ENCODE results near the gene RARB.

The RARB gene

DNA sequence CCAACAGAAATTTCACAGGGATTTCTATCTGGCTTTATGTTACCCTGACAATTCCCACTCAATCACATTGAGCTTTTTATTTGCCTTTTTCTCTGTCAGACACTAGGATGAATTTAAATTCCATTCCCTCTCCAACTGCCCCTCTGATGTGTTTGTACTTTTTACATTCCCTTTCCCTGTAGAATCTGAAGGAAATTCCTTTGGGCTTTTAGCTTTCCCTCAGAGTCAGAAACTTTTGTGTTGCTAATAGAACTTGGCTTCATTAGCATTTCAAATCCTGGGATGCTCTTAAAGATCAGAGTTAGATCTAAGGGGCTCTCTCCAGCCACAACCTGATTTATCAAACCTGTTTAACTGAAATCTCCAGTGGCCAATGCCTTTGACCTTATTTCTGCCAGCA, 7.9 kb upstream of the RARB start:
- no peak overlapping the region for H3K4me3 ChIP-seq (ENCODE audit: low read depth, low read length)
- TF ChIP-seq, protein P1, sequence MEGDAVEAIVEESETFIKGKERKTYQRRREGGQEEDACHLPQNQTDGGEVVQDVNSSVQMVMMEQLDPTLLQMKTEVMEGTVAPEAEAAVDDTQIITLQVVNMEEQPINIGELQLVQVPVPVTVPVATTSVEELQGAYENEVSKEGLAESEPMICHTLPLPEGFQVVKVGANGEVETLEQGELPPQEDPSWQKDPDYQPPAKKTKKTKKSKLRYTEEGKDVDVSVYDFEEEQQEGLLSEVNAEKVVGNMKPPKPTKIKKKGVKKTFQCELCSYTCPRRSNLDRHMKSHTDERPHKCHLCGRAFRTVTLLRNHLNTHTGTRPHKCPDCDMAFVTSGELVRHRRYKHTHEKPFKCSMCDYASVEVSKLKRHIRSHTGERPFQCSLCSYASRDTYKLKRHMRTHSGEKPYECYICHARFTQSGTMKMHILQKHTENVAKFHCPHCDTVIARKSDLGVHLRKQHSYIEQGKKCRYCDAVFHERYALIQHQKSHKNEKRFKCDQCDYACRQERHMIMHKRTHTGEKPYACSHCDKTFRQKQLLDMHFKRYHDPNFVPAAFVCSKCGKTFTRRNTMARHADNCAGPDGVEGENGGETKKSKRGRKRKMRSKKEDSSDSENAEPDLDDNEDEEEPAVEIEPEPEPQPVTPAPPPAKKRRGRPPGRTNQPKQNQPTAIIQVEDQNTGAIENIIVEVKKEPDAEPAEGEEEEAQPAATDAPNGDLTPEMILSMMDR (IDR thresholded peaks at IDR 0.05; ENCODE audit: borderline replicate concordance, insufficient read depth, low read depth, low read length) = no peak

DNA sequence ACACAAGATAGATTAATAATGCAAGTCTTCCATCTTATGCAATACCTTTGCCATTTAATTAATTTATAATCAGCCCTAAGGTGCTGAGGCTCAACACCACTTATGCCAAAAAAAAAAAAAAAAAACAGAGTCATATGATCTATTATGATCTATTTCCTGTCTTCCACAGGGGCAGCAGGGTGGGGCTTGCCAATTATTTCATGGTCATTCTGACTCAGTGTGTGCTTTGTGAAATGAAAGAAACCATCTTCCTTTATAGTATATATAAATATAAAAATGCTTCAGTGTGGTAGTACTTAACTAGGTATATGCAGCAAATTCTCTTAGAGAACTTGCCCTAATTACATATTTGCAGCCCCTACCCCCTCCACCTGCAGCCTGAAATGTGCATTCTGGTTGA, 7.2 kb upstream of the RARB start:
- TF ChIP-seq, protein P1 (IDR thresholded peaks at IDR 0.05; ENCODE audit: borderline replicate concordance, insufficient read depth, low read depth, low read length) = no peak
- H3K4me3 ChIP-seq (ENCODE audit: low read depth, low read length) = no peak overlapping the region

DNA sequence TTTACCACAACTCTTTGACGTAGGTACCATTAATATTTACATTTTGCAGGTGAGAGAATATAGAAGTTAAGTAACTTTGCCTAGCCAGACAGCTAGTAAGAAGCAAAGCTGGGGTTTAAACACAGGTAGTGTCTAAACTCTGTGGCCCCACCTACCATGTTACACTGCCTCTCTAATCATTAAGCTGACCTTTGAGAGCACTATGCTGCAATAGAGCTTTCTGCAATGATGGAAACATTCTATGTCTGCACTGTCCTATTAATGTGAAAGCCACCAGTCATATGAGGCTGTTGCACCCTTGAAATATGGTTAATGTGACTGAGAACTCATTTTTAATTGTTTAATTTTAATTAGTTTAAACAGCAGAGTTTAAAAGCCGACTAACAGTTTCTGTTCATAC, 6.3 kb upstream of the RARB start:
- no peak overlapping the region for H3K4me3 ChIP-seq (ENCODE audit: low read depth, low read length)
- TF ChIP-seq, protein P1 (IDR thresholded peaks at IDR 0.05; ENCODE audit: borderline replicate concordance, insufficient read depth, low read depth, low read length) = no peak

DNA sequence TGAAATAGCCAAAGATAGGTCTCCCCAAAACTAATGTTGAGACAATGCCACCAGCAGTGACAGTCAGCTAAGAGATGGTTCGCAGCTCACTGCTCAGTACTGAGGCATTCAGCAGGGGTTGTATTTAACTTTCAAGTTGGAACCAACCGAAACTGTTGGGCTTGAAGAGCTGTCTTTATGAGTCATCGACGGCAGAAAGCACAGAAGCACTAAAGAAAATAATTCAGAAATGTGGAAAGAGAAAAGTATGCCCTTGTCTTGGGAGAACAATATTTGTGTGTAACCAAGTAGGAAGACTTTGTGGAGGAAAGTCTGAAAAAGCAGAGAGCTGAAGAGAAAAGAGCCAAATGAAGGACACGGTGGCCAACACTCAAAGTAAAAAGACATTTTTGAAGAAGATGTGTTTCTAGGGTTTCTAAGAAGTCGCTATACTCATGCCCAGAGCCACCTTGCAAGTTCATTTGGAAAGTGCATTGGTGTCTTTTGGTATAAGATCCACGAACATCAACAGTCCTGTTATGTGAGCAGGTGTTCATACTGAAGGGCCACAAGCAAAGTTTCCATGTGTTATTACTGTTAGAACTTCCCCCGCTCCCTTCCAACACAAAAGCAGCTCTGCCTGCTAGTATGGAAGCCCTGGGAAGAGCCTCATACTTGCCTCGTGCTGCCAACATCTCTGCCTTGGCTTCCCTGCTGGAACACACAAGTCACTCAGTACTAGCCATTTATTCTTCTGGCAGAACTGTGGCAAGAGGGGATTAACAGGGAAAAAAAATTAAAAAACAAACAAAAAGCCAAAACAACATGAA, 4.1 kb upstream of the RARB start:
- H3K4me3 ChIP-seq (ENCODE audit: low read depth, low read length) = no peak overlapping the region
- TF ChIP-seq, protein P1 (IDR thresholded peaks at IDR 0.05; ENCODE audit: borderline replicate concordance, insufficient read depth, low read depth, low read length) = no peak

DNA sequence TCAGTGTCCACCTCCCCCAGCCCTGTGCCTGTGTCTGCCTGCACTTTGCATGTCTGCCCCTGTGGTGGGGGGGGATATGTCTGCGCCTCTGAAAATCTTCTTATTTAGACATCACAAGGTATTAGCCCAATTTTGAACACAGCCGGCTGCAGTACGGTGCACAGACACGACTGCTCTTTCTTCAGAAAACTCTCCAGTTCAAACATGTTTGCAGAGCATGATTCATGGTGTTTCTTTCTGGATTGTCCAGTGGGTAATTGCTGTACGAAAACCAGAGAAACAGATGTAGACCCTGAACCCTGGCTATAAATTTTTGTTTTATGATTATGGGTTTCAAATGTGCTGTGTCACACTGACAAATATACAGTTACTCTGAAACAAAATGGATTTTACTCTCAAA, 3.4 kb upstream of the RARB start:
- TF ChIP-seq, protein P1 (IDR thresholded peaks at IDR 0.05; ENCODE audit: borderline replicate concordance, insufficient read depth, low read depth, low read length) = no peak
- H3K4me3 ChIP-seq (ENCODE audit: low read depth, low read length) = no peak overlapping the region

DNA sequence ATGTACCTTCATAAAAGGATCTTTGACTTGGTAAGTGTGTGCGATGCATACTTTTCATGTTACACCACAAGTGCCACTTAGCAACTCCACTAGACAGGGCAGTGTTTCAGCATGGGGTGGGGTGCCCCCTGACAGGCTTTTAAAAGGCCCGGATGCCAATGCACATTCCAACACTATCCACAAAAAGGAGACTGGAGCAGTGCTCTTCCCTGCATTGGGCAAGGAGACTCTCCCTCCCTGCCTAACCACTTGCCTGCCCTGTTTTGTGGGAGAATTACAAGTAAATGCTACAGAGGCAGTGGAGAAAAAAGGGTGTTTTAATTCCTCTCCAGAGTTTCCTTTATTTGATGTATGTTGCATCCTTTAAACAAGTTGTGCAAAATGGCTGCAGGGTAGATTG, 1.7 kb upstream of the RARB start:
- no peak overlapping the region for H3K4me3 ChIP-seq (ENCODE audit: low read depth, low read length)
- TF ChIP-seq, protein P1 (IDR thresholded peaks at IDR 0.05; ENCODE audit: borderline replicate concordance, insufficient read depth, low read depth, low read length) = no peak

DNA sequence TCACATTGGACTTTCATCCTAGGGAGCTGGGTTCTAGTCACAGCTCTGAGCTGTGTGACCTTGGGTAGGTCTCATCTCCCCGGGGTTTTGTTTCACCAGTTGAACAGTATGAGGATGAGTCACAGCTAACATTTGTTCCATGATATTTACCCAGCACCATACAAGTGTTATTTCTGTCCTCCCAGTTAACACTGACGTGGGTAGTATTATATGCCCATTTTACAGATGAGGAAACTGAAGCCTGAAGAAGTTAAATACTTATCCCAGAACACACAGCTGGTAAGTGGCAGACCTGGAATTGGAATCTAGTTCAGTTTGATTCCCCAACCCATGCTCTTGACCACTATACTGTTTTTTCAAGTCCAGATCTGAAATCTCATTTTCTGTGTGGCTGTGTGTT, 908 bp upstream of the RARB start:
- H3K4me3 ChIP-seq (ENCODE audit: low read depth, low read length) = no peak overlapping the region
- TF ChIP-seq, protein P1 (IDR thresholded peaks at IDR 0.05; ENCODE audit: borderline replicate concordance, insufficient read depth, low read depth, low read length) = no peak

All from GM12875 (cell line).